Measurements from ENCODE around the gene THUMPD3. TPM values are rescaled to one million over a fixed set of nuclear protein-coding genes. Genes with fewer than 3 reads are reported as not detected.
A peak's percentile ranks its signal among the peaks of the same experiment; 100 is the strongest.

THUMPD3 gene
- total and polyA plus RNA-seq, 2 donors (not counting 1 experiment from before 2014, with no cell fraction given): 57.8 to 59.9 TPM

DNA sequence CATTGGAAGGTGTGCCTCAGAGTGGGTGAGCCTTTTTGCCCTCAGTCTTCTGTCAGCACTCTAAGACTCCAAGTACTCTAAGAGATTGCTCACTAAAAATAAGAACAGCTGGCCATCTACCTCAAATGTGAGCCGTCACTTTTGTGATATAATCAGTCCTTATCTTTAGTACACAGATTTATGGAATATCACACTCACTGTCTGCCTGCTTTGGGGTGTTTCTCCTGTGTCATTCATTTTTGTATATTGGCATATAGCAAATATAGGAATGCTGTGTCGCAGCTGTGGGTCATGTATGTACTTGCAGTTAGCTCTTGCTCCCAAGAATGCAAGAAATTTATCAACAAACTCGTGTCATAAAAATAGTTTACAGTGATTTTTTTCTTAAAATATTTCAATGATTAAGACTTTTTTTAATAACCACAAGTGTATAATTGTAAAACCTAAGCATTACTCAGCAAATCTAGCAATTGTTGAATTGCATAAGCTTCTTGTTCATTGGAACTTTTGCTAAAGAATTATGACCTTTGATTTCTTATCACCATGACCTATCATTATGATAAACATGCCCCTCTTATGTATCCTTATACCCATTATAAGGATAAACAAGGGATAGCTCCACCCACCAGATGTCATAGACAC lies 53.4 kb downstream of the THUMPD3 start:
- H4K20me1 ChIP-seq (ENCODE audit: control insufficient read depth, extremely low read depth, insufficient read depth, low read length): peaks cover 13% of the 10 kb centered on the region
- H3K4me2 ChIP-seq (ENCODE audit: extremely low read depth, insufficient read depth, low read length): no peak overlapping the region
- no peaks in the 10 kb centered on the region for H3K36me3 ChIP-seq (ENCODE audit: control insufficient read depth, insufficient read depth, low read length)
- H2AFZ ChIP-seq (ENCODE audit: low read length): no peak overlapping the region
- H3K9ac ChIP-seq (ENCODE audit: insufficient read depth, low read length): no peak overlapping the region
- no peak overlapping the region for H3K4me3 ChIP-seq (replicated peaks in 1 of 4; ENCODE audit: control extremely low read depth in 1 of 4, insufficient read depth in 1 of 4, low read depth in 3 of 4, low read length in 4 of 4)
- TF ChIP-seq EZH2 (IDR thresholded peaks at IDR 0.05; ENCODE audit: low read length, missing control alignments): no peak
- TF ChIP-seq, protein P1, sequence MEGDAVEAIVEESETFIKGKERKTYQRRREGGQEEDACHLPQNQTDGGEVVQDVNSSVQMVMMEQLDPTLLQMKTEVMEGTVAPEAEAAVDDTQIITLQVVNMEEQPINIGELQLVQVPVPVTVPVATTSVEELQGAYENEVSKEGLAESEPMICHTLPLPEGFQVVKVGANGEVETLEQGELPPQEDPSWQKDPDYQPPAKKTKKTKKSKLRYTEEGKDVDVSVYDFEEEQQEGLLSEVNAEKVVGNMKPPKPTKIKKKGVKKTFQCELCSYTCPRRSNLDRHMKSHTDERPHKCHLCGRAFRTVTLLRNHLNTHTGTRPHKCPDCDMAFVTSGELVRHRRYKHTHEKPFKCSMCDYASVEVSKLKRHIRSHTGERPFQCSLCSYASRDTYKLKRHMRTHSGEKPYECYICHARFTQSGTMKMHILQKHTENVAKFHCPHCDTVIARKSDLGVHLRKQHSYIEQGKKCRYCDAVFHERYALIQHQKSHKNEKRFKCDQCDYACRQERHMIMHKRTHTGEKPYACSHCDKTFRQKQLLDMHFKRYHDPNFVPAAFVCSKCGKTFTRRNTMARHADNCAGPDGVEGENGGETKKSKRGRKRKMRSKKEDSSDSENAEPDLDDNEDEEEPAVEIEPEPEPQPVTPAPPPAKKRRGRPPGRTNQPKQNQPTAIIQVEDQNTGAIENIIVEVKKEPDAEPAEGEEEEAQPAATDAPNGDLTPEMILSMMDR (conservative IDR thresholded peaks at IDR 0.05 in 1 of 2, IDR thresholded peaks at IDR 0.05 in 1 of 2; ENCODE audit: low read depth in 1 of 2, low read length in 2 of 2): no peak
- H3K79me2 ChIP-seq (ENCODE audit: control insufficient read depth, insufficient read depth, low read length): peaks cover 98% of the 10 kb centered on the region
- H3K9me3 ChIP-seq (ENCODE audit: control insufficient read depth, insufficient read depth, low read depth, low read length): no peaks in the 10 kb centered on the region
- H3K4me1 ChIP-seq (ENCODE audit: control insufficient read depth, extremely low read depth, insufficient read depth, low read length): peaks cover 8% of the 10 kb centered on the region
- peak overlapping the region; percentile 54 for H3K27ac ChIP-seq (ENCODE audit: insufficient read depth, low read length)
- DNase-seq (ENCODE audit: low read depth in 2 of 2): peak; percentile 28 to 41
- no peaks in the 10 kb centered on the region for H3K27me3 ChIP-seq (ENCODE audit: control insufficient read depth, insufficient read depth, low read length)

DNA sequence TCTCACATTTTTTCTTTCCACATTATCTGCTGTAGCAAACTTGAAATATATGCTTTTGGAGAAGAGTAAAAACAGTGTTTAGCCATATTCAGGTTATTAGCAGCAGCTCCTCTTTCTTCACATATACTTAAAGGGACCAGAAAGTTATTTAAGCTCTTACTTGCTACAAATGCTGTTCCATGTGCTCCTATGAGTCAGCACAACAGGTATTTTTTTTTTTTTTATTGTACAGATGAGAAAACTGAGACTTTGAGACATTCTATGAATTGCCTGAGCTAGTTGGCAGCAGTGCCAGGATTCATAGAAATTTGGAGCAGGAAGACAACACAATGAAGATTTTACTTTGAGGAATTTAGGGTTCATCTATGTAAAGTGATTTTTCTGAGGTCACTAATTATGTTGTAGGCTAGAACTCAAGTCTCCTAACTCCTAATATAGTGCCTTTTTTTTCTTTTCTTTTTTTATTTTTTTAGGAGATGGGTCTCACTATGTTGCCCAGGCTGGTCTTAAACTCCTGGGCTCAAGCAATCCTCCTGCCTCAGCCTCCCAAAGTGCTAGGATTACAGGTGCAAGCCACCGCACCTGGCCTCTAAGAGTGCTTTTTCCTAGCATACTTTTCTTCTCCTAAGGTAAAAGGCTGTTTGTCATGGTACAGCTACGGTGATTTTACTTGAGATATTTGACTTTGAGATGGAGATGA lies 58.1 kb downstream of the THUMPD3 start:
- Histone ChIP-seq H3K9ac (ENCODE audit: insufficient read depth, low read length) (no peak overlapping the region), H3K4me2 (ENCODE audit: extremely low read depth, insufficient read depth, low read length) (peak overlapping the region; percentile 23), H4K20me1 (ENCODE audit: control insufficient read depth, extremely low read depth, insufficient read depth, low read length) (peaks cover 4% of the 10 kb centered on the region), H3K36me3 (ENCODE audit: control insufficient read depth, insufficient read depth, low read length) (no peaks in the 10 kb centered on the region), H3K4me3 (replicated peaks in 1 of 4; ENCODE audit: control extremely low read depth in 1 of 4, insufficient read depth in 1 of 4, low read depth in 3 of 4, low read length in 4 of 4) (no peak overlapping the region), H3K79me2 (ENCODE audit: control insufficient read depth, insufficient read depth, low read length) (peaks cover 93% of the 10 kb centered on the region), H3K27ac (ENCODE audit: insufficient read depth, low read length) (peak overlapping the region; percentile 13), H3K9me3 (ENCODE audit: control insufficient read depth, insufficient read depth, low read depth, low read length) (no peaks in the 10 kb centered on the region), H2AFZ (ENCODE audit: low read length) (no peak overlapping the region), H3K4me1 (ENCODE audit: control insufficient read depth, extremely low read depth, insufficient read depth, low read length) (peaks cover 22% of the 10 kb centered on the region), H3K27me3 (ENCODE audit: control insufficient read depth, insufficient read depth, low read length) (no peaks in the 10 kb centered on the region)
- TF ChIP-seq, protein P1 (conservative IDR thresholded peaks at IDR 0.05 in 1 of 2, IDR thresholded peaks at IDR 0.05 in 1 of 2; ENCODE audit: low read depth in 1 of 2, low read length in 2 of 2): no peak
- no peak for TF ChIP-seq EZH2 (IDR thresholded peaks at IDR 0.05; ENCODE audit: low read length, missing control alignments)
- peak; percentile 41 to 68 for DNase-seq (ENCODE audit: low read depth in 2 of 2)

DNA sequence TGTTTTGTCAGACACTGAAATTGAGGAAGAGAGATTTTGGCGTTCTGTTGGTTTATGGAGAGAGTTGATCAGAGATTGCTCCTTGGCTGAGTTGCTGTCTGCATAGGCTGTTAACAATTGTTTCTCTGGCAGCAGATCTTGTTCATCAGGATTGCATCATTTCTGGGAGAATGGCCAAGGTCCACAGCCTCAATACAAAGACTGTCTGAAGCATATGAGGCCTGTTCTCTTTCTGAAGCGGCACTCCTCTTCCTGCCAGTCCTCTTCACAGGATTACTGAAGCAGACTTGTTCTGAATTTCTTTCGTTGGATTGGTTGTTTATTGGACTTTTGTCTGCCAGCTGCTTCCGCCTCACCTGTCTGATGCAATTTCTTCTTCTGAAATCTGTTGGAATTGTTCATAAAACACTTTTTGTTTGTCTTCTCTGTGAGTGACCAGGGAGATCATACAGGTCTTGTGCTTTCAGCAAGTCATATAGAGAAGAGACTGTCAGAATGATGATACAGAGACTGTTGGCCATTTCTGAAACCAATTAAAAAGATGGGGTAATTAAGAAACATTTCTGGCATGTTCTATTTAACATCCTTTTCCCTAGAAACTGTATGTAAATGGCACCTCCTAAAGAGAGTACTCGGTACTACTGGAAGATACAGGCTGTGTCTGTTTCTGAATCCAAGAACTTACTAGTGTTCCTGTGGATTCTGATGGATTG lies 60.0 kb downstream of the THUMPD3 start:
- Histone ChIP-seq H3K4me3 (replicated peaks in 1 of 4; ENCODE audit: control extremely low read depth in 1 of 4, insufficient read depth in 1 of 4, low read depth in 3 of 4, low read length in 4 of 4) (peak overlapping the region in 3 of 4 experiments; percentile 8 to 46 (median 36)), H4K20me1 (ENCODE audit: control insufficient read depth, extremely low read depth, insufficient read depth, low read length) (no peaks in the 10 kb centered on the region), H3K9me3 (ENCODE audit: control insufficient read depth, insufficient read depth, low read depth, low read length) (no peaks in the 10 kb centered on the region), H3K27ac (ENCODE audit: insufficient read depth, low read length) (peak overlapping the region; percentile 92), H2AFZ (ENCODE audit: low read length) (no peak overlapping the region), H3K4me2 (ENCODE audit: extremely low read depth, insufficient read depth, low read length) (peak overlapping the region; percentile 77), H3K27me3 (ENCODE audit: control insufficient read depth, insufficient read depth, low read length) (no peaks in the 10 kb centered on the region), H3K4me1 (ENCODE audit: control insufficient read depth, extremely low read depth, insufficient read depth, low read length) (peaks cover 18% of the 10 kb centered on the region), H3K36me3 (ENCODE audit: control insufficient read depth, insufficient read depth, low read length) (peaks cover 3% of the 10 kb centered on the region), H3K79me2 (ENCODE audit: control insufficient read depth, insufficient read depth, low read length) (peaks cover 94% of the 10 kb centered on the region), H3K9ac (ENCODE audit: insufficient read depth, low read length) (no peak overlapping the region)
- TF ChIP-seq, protein P1 (conservative IDR thresholded peaks at IDR 0.05 in 1 of 2, IDR thresholded peaks at IDR 0.05 in 1 of 2; ENCODE audit: low read depth in 1 of 2, low read length in 2 of 2): peak; percentile 53 to 72
- TF ChIP-seq EZH2 (IDR thresholded peaks at IDR 0.05; ENCODE audit: low read length, missing control alignments): no peak
- DNase-seq (ENCODE audit: low read depth in 2 of 2): peak; percentile 97 to 98
